GM21515 (cell line): ENCODE measurements around the gene GLTP.

Experiments
- ATAC-seq: cut with Tn5 transposase; IDR thresholded peaks from one replicate; pipeline ENCODE4 v1.9.1; 2021; ENCODE audit not compliant: unreplicated experiment

GLTP gene

GRCh38 chr12:109822951-109823411 is 57.4 kb downstream of the GLTP start:
- no peak for ATAC-seq

- no peak for ATAC-seq
These were observed 57.9 kb downstream of the GLTP start for GRCh38 chr12:109822416-109822815.

- ATAC-seq = no peak
These were observed 58.4 kb downstream of the GLTP start for GRCh38 chr12:109821968-109822367.

- no peak for ATAC-seq
These were observed 59.4 kb downstream of the GLTP start for GRCh38 chr12:109820816-109821381.

GRCh38 chr12:109818905-109819500 is 61.3 kb downstream of the GLTP start:
- no peak for ATAC-seq

- ATAC-seq = no peak
These were observed 62.1 kb downstream of the GLTP start for GRCh38 chr12:109818253-109818652.

- ATAC-seq = no peak
These were observed 62.6 kb downstream of the GLTP start for GRCh38 chr12:109817627-109818231.

GRCh38 chr12:109816870-109817269 is 63.5 kb downstream of the GLTP start:
- ATAC-seq = no peak

GRCh38 chr12:109815757-109816617 is 64.4 kb downstream of the GLTP start:
- ATAC-seq = no peak

- ATAC-seq = no peak
These were observed 65.1 kb downstream of the GLTP start for GRCh38 chr12:109815225-109815624.

- ATAC-seq = no peak
These were observed 65.7 kb downstream of the GLTP start for GRCh38 chr12:109814600-109815150.

GRCh38 chr12:109813810-109814416 is 66.4 kb downstream of the GLTP start:
- no peak for ATAC-seq

GRCh38 chr12:109811624-109811995 is 68.7 kb downstream of the GLTP start:
- ATAC-seq = no peak

GRCh38 chr12:109810954-109811623 is 69.3 kb downstream of the GLTP start:
- no peak for ATAC-seq

GRCh38 chr12:109808876-109809646 is 71.3 kb downstream of the GLTP start:
- no peak for ATAC-seq

- ATAC-seq = no peak
These were observed 72.2 kb downstream of the GLTP start for GRCh38 chr12:109807954-109808643.

GRCh38 chr12:109804820-109805761 is 75.2 kb downstream of the GLTP start:
- ATAC-seq = no peak

- ATAC-seq = no peak
These were observed 76.7 kb downstream of the GLTP start for GRCh38 chr12:109803678-109804077.
